ENCODE results near the gene MIP.
A peak's percentile ranks its signal among the peaks of the same experiment; 100 is the strongest.
"Not testable (repeated sequence)": the region's sequence is repeated elsewhere in the genome, so short reads cannot be mapped to it uniquely, and the experiment has no call there.

MIP gene

DNA sequence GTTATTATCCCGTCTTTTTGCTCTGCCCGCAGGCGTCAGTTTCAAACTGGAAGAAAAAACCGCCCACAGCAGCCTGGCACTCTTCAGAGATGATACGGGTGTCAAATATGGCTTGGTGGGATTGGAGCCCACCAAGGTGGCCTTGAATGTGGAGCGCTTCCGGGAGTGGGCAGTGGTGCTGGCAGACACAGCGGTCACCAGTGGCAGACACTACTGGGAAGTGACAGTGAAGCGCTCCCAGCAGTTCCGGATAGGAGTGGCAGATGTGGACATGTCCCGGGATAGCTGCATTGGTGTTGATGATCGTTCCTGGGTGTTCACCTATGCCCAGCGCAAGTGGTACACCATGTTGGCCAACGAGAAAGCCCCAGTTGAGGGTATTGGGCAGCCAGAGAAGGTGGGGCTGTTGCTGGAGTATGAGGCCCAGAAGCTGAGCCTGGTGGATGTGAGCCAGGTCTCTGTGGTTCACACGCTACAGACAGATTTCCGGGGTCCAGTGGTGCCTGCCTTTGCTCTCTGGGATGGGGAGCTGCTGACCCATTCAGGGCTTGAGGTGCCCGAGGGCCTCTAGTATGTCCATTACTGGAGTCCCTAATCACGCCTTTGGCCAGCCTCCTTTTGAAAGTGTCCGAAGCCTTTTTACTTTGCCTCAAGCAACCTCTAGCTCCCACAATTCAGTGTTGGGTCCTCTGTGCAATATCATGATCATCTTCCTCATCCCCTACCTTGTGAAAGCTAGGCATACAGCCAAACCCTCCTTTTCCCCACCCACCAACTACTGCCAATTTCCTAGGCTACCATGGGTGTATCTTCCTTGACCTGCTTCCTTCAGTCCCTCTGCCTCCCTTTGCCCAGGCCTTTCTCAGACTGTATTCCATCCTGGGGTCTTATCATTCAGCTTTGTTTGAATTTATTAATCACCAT, 14.8 kb upstream of the MIP start:
- intact Hi-C loops (cut with DNase I) = loop anchor here (10.0 kb wide), 1 partner anchor 344 kb away; the partner anchor contains the start of gene ESYT1

DNA sequence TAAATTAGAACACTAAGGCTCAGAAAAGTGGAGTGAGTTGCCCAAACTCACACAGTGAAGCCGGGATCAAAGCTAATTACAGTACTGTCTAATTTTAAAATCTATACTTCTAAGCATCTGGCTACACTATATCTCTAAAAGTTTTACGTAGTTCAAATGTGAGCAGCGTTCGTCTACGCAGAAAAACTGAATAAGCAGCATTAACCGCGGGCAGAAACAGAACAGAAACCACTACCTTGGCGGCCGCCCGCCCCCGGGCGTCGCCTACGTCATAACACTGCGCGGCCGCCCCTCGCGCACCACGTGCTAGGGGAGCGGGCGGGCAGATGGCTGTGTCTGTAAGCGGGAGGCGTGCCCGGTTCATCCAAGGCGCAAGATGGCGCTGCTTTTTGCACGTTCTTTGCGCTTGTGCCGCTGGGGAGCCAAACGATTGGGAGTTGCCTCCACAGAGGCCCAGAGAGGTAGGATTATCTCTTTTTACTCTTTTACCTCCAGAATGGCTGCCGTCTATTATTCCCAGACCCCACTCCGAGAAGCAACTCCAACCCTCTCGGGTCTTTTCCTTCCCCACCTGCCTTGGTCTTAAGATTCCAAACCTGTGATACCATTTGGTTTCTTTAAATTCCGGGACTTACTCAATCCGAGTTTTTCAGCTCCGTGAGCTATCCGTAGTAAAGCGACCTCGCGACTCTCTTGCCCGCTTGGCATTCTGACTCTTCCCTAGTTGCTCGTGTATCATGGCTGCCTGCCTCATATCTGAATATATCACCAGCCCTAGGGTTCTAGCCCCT, 14.0 kb upstream of the MIP start, which contains the start of gene SPRYD4:
Gene SPRYD4 (plus strand): TSS at position 363 of the 791 bp plus-strand sequence. CDS start 14 bp downstream, at position 377.
- intact Hi-C loops (cut with DNase I) = loop anchor here (10.0 kb wide), 1 partner anchor 344 kb away; the partner anchor contains the start of gene ESYT1
- peak; percentile 90 to 99 (median 94) for DNase-seq

More for the DNA sequence above, 14.8 kb upstream of the MIP start:
- DNase-seq = peak in 6 of 10 donors; percentile 17 to 87 (median 22)

DNA sequence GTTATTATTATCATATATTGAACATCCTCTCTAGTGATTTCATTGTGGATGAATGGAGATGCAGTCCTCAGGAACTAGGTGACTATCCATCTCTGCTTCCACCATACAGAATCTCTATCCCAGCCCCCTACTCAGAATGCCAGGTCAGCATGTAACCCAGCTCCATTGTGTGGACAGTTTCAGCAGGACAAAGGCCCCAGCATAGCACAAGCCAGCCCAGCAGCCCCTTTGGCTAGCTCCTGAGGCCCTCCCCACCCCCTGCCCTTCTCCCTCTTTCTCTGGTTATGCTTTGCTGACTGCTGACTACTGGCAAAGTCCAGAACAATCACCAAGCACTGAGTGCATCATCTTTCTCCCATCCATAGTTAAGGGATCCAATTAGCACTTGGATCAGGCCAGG, 8.1 kb upstream of the MIP start:
- peak in 2 of 10 donors; percentile 33 to 55 for DNase-seq
- intact Hi-C loops (cut with DNase I) = loop anchor here (5.0 to 10.0 kb wide), 4 partner anchors 100 to 338 kb away; partner anchors contain the start of genes APOF, CNPY2, ESYT1 and STAT2

DNA sequence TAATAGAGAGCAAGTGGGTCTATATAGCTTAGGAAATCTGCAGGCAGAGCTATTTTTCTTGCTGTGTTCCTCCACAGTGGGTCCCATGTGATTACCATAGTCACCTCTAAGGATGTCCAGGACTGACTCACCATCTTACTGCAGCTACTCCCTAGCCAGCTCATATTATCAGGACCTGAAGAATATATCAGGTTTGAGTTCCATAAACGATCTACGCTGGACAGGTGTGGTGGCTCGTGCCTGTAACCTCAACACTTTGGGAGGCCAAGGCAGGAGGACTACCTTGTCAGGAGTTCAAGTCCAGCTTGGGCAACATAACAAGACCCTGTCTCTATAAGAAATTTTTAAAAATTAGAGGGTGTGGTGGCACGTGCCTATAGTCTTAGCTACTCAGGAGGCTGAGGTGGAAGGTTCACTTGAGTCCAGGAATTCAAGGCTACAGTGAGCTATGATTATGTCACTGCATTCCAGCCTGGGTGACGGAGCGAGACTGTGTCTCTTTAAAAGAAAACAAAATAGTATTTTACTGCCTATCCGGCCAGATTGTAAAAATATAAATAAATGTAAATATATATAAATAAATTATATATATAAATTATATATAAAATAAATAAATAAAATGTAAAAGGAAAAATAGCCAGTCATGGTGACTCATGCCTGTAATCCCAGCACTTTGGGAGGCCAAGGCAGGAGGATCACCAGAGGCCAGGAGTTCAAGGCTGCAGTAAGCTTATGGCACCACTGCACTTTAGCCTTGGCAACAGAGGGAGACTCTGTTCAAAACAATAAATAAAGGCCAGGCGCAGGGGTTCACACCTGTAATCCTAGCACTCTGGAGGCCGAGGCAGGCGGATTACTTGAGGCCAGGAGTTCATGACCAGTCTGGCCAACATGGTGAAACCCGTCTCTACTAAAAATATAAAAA, 7.0 kb upstream of the MIP start:
- intact Hi-C loops (cut with DNase I) = loop anchor here (5.0 to 10.0 kb wide), 4 partner anchors 99 to 337 kb away; partner anchors contain the start of genes APOF, CNPY2, ESYT1 and STAT2
- peak in 2 of 10 donors; percentile 16 to 25 for DNase-seq

DNA sequence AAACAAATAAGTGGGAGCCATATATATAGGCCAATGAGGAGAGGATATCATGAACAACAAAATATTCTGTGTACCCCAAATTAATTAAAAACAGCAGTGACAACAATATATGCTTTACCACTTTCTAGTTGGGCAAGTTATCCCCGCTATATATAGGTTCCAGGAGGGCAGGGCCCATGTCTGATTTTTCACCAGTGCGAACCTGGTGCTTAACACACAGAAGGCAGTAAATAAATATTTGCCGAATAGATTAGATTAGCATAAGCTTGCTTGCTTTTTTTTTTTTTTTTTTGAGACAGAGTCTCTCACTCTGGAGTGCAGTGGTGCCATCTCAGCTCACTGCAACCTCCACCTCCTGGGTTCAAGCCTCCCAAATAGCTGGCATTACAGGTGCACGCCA, 3.4 kb upstream of the MIP start:
- DNase-seq = no peak
- intact Hi-C loops (cut with DNase I) = no loop called here

DNA sequence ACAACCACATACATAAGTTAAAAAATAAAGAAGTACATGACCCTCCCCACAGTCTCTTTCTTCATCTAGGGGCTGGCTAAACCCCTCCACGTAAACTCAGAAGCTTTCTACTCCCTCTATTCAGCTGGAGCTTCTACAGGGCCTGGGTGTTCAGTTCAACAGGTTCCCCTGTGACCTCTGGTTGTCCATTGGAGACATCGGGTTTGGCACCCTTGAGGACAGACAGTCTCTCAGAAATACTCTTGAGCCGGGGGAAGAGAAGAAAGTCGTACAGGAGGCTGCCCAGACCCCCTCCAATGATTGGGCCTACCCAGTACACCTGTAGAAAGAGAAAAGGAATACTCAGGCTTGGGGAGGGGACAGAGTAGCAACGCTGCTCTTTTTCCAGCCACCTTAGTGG, 3.3 kb downstream of the MIP start:
- intact Hi-C loops (cut with DNase I) = no loop called here
- DNase-seq = no peak

DNA sequence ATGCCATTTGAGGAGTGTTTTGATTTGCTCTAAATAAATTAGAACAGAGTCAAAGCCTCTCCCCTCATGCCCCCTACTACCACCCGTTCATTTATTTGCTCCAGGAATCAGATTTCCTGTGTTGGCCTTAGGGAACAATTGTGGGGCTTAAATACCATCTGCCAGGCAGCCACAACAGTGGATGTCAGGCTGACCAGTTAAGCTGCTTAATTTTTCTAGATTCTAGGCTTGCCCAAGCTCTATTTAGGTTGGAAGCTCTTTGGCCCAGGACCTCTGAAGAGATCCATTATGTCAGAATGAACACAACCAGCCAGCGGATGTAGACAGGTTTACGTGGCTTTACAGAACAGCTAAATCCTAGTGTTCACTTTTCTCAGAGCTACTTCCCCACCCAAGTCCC, 4.2 kb downstream of the MIP start:
- intact Hi-C loops (cut with DNase I) = no loop called here
- no peak for DNase-seq

DNA sequence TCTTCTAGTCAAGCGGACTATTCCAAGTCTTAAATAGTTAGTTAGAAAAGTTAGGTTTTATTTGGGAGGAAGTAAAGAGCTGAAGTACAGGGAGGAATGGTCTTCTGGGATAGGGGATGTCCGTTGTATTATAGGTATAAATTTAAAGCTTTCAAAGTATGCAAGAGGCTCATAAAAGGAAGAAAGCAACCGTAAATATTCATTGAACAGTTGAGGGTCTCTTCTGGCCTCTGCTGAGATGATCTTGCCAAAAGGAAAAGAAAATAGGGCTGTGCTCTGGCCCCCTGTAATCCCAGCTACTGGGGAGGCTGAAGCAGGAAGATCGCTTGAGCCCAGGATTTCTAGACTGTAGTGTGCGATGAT, 4.9 kb downstream of the MIP start:
- intact Hi-C loops (cut with DNase I) = loop anchor here (2.0 kb wide), 1 partner anchor 89 kb away; the partner anchor contains the start of gene STAT2
- DNase-seq = no peak

DNA sequence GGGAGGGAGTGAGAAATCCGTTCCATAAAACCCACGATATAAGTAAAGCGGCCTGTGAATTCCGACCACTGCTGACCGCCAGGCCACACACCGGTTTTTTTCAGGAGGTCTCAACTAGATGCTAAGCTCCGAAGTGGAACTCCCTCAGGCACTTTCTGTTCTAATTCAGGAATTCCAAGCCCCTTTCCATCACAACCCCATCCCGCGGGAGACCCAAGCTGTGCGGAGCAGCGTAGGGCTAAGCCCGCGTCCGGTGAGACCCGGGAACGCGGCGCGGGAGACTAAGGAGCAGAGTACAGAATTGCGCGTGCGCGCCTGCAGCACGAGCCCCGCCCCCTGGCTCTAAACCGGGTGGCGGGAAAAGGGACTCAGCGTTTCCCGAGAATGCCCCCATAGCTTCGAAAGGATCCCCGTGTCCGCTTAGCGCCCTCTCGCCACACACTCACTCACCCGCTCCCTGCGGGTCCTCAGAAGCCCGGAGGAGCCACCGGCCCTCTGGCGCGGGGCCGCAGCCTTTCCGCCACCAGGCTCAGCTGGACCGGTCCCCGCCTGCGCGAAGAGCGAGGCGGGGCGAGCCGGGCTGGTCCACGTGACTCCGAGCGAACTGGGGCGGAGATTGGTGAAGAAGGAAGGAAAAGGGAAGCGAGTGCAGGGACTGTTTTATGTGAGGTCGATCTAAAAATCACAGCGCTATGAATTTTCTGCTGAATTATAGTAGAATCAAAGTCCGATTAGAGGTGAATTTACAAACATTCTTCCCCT, 5.4 kb downstream of the MIP start, which contains the start of gene TIMELESS:
Gene TIMELESS (minus strand): TSS at position 567 of the 762 bp plus-strand sequence. CDS start 15,256 bp downstream, outside the sequence.
- DNase-seq = peak; percentile 83 to 99 (median 88)
- intact Hi-C loops (cut with DNase I) = loop anchor here (2.0 kb wide), 1 partner anchor 88 kb away; the partner anchor contains the start of gene STAT2

DNA sequence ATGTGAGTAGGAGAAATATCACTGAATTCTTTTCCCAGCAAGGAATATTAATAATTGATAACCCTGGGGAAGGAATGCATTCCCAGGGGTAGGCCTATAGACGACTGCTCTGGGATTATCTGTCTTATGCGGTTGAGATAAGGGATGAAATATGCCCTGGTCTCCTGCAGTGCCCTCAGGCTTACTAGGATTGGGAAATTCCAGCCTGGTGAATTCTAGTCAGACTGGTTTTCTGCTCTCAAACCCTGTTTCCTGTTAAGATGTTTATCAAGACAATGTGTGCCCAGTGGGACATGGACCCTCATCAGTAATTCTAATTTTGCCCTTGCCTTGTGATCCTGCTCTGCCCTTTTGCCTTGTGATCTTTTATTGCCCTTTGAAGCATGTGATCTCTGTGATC, 11.2 kb downstream of the MIP start:
- DNase-seq = not testable (repeated sequence)

DNA sequence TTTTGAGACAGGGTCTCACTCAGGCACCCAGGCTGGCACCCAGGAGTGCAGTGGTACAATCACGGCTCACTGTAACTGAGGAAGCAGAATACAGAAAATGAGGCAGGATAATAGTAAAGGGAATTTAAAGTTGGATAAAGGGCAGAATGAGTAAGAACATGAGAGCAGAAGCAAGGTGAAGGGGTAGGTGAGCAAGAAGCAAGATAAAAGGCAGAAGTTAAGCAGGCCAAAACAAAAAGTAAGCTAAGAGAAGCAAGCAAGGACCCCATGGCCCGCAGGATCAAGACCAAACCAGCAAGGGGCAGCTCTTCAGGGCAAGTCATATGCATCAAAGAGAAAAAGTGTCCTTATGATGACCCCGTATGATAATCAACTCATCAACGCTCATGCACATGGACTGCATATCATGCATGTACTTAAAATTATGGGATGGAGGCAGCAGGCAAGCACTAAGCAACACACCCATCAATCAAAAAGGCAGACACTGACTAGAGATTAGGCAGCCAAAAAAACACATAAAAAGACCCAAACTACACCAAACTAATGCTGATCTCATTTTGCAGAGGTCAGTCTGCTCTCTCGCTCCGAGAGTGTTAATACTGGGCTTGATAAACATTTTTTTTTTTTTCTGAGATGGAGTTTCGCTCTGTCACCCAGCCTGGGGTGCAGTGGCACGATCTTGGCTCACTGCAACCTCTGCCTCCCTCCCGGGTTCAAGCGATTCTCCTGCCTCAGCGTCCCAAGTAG, 16.9 kb downstream of the MIP start:
- intact Hi-C loops (cut with DNase I) = no loop called here
- DNase-seq = peak in 1 of 10 donors; percentile 19

More for the DNA sequence above, 11.2 kb downstream of the MIP start:
- intact Hi-C loops (cut with DNase I) = not testable (repeated sequence)

DNA sequence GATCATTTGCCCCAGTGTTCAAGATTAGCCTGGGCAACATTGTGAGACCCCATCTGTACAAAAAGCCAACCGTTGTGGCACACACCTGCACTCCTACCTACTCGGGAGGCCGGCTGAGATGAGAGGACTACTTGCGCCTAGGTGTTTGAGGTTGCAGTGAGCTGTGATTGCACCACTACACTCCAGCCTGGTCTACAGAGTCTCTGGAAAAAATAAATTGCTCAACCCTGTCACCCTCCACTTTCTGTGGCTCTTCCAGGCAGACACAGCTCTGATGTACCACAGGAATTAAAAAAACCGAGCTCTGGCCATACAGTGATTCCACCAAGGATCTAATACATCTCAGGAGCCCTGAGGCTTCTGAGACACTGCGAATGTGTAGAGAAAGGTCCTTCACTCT, 19.6 kb downstream of the MIP start:
- intact Hi-C loops (cut with DNase I) = no loop called here
- no peak for DNase-seq

DNA sequence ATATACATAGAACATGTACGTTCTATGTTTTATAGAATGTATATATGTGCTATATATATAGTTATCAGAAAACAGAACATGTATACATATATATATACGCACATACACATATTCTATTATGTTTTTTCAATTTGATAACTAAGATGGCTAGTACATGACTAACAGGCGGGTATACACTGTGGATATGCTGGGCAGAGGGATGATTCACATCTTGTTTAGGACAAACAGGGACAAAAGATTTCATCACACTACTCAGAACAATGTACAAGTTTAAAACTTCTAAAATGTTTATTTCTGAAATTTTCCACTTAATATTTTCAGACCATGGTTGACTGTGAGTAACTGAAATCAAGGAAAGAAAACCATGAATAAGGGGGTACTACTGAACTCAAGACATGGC, 22.6 kb downstream of the MIP start:
- DNase-seq = no peak
- intact Hi-C loops (cut with DNase I) = no loop called here

DNA sequence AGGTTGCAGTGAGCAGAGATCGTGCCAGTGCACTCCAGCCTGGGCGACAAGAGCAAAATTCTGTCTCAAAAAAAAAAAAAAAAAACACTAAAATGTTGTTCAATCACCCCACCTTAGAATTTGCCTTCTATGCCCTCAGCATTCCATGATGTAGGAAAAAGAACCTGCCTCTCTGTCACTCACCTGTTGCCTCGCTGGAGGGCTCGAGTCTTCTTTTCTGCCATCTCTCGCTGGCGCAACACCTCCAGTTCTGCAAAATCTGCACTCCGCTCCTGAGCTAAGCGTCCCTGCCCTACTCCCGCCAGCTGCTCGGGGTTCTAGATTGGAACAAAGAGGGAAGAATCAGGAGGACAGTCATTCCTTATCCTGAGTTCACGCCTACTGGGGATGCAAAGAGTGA, 23.2 kb downstream of the MIP start:
- intact Hi-C loops (cut with DNase I) = no loop called here
- no peak for DNase-seq

DNA sequence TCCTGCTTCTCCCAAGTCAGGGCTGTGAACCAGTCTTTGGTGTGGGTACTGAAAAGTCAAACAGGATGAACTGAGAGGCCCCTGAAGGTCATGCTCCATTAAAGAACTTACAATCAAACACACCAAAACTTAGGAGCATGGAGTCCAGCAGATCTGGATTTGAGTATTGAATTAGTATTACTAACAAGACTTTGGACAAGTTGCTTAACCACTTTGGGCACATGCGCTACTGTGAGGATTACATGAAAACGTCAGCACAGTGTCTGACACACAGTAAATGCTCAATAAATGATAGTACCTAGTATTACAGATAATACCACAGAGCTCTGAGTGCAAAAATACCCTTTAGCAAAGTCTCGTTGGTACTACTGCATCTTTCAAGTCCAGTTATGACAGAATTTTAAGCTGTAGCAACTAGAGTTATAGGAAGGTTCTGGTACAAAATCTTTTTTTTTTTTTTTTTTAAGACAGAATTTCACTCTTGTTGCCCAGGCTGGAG, 28.5 kb downstream of the MIP start:
- DNase-seq = peak in 1 of 10 donors; percentile 2
- intact Hi-C loops (cut with DNase I) = no loop called here

DNA sequence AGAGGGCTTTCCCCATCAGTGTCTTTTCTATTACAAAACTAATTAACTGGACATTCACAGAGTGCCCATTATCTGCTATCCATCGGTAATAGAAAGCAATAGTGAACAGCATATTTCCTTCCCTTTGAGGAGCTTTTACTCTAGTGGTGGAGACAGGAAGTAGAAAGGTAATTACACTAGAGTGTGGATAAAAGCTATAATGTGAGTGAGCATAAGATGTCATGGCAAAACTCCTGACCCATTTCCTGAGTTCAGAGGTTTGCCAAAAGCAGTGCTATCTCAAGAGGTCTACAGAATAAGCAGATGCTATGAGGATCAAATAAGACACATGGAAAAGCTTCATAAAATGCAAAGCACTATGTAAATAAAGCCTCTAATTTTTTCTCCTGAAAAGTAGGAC, 29.3 kb downstream of the MIP start:
- DNase-seq = no peak
- intact Hi-C loops (cut with DNase I) = no loop called here

DNA sequence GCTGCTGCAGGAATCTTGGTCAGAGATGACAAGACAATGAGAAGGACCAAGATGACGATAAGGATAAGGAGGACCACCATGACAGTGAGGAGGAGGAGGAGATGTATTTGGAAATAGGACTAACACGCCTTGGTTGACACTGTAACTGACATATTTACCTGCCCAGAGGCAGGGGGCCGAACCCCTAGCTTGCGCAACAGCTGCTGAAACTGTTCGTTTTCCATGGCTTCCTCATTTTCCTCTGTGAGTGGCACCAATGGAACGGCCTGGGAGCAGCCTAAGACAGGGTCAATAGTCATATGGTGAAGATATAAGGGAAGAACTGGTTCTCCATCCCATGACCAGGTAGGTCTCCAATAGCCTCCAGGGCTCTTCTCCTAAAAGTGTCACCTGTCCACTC, 34.0 kb downstream of the MIP start:
- intact Hi-C loops (cut with DNase I) = loop anchor here (5.0 kb wide), 1 partner anchor 38 kb away; no protein-coding TSS in a partner anchor
- peak in 1 of 10 donors; percentile 52 for DNase-seq

DNA sequence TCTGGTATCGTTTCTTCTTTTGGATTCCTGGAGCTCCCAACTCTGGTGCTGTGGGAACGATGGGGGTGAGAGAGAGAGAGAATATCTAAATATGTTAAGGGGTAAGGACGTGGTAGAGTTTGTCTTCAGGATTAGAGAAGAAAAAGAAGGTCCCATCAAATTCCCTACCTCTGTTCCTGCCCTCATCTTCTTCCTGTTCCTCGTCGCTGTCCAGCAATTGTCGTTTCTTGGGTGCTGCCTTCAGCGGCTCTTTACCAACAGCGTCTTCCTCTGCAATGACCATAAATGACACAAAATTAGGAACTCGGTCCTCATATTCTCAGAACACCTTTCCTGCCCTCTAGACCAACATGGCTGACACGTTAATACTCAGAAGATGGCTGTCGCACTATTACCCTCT, 36.7 kb downstream of the MIP start:
- intact Hi-C loops (cut with DNase I) = no loop called here

More for the DNA sequence above, 36.7 kb downstream of the MIP start:
- DNase-seq = peak in 1 of 10 donors; percentile 14

Data from posterior cingulate gyrus (tissue), 11 donors.